H9 (cell line): ENCODE results near the gene GSG1L. TPM values are rescaled to one million over a fixed set of nuclear protein-coding genes. Genes with fewer than 3 reads are reported as not detected.

Experiments used
- DNase-seq: peaks from one replicate; pipeline ENCODE4 v3.0.0-alpha.2; 2017
- H2AFZ ChIP-seq: one replicate; pipeline ENCODE4 v1.6.1; 2013; ENCODE audit warnings: mild to moderate bottlenecking, low read length, control low read depth, moderate library complexity
- H2AK5ac ChIP-seq: 2 replicates; pipeline ENCODE4 v1.6.1; 2013; ENCODE audit warnings: low read length, control low read depth, mixed read lengths; ENCODE audit not compliant: insufficient read length
- H2BK120ac ChIP-seq: one replicate; pipeline ENCODE4 v1.6.1; 2013; ENCODE audit warnings: low read depth, mild to moderate bottlenecking, low read length, control low read depth, inconsistent platforms; ENCODE audit not compliant: poor library complexity, severe bottlenecking
- H2BK12ac ChIP-seq: 2 replicates; pipeline ENCODE4 v1.6.1; 2013; ENCODE audit warnings: low read length, control low read depth, mixed read lengths, low read depth; ENCODE audit not compliant: insufficient read length
- H2BK15ac ChIP-seq: 2 replicates; pipeline ENCODE4 v1.6.1; 2013; ENCODE audit warnings: low read depth, low read length, control low read depth
- H2BK20ac ChIP-seq: one replicate; pipeline ENCODE4 v1.6.1; 2013; ENCODE audit warnings: low read depth, mild to moderate bottlenecking, low read length, control low read depth, inconsistent platforms; ENCODE audit not compliant: poor library complexity, severe bottlenecking
- H2BK5ac ChIP-seq: 2 replicates; pipeline ENCODE4 v1.6.1; 2013; ENCODE audit warnings: low read length, control low read depth, mixed read lengths; ENCODE audit not compliant: insufficient read length
- H3K14ac ChIP-seq: 2 replicates; pipeline ENCODE4 v1.6.1; 2013; ENCODE audit warnings: low read length, control low read depth; ENCODE audit not compliant: insufficient read depth
- H3K18ac ChIP-seq: 2 replicates; pipeline ENCODE4 v1.6.1; 2013; ENCODE audit warnings: low read depth, mild to moderate bottlenecking, mixed read lengths, low read length, control low read depth; ENCODE audit not compliant: insufficient read length
- H3K23ac ChIP-seq: 2 replicates; pipeline ENCODE4 v1.6.1; 2013; ENCODE audit warnings: low read length, control low read depth, mixed read lengths, low read depth; ENCODE audit not compliant: insufficient read length
- H3K23me2 ChIP-seq: 2 replicates; pipeline ENCODE4 v1.6.1; 2013; ENCODE audit warnings: low read depth, mild to moderate bottlenecking, mixed read lengths, low read length, control low read depth; ENCODE audit not compliant: insufficient read length, poor library complexity, severe bottlenecking
- H3K27ac ChIP-seq: 2 replicates; pipeline ENCODE4 v1.5.1; 2013; ENCODE audit warnings: low read length, control low read depth, mixed read lengths, low read depth; ENCODE audit not compliant: insufficient read length
- H3K27me3 ChIP-seq: 2 replicates; pipeline ENCODE4 v1.6.1; 2013; ENCODE audit warnings: low read length, control low read depth, inconsistent platforms; ENCODE audit not compliant: insufficient read depth
- H3K4ac ChIP-seq: 2 replicates; pipeline ENCODE4 v1.6.1; 2013; ENCODE audit warnings: low read depth, mild to moderate bottlenecking, control low read depth, inconsistent platforms, low read length, moderate library complexity
- H3K4me1 ChIP-seq: 2 replicates; pipeline ENCODE4 v1.6.1; 2013; ENCODE audit warnings: low read length, control low read depth, inconsistent platforms; ENCODE audit not compliant: insufficient read depth
- H3K4me2 ChIP-seq: 2 replicates; pipeline ENCODE4 v1.6.1; 2013; ENCODE audit warnings: low read length, control low read depth, mixed read lengths; ENCODE audit not compliant: insufficient read length, insufficient read depth
- H3K56ac ChIP-seq: 2 replicates; pipeline ENCODE4 v1.6.1; 2013; ENCODE audit warnings: low read depth, mild to moderate bottlenecking, mixed read lengths, low read length, control low read depth; ENCODE audit not compliant: insufficient read length
- H3K79me1 ChIP-seq: 2 replicates; pipeline ENCODE4 v1.6.1; 2013; ENCODE audit warnings: low read depth, mild to moderate bottlenecking, moderate library complexity, low read length, control low read depth, inconsistent platforms; ENCODE audit not compliant: insufficient read depth, poor library complexity, severe bottlenecking
- H3K79me2 ChIP-seq: 2 replicates; pipeline ENCODE4 v1.6.1; 2013; ENCODE audit warnings: low read length, control low read depth, inconsistent platforms; ENCODE audit not compliant: insufficient read depth
- H3K9ac ChIP-seq: 2 replicates; pipeline ENCODE4 v1.6.1; 2013; ENCODE audit warnings: low read length, control low read depth, mixed read lengths; ENCODE audit not compliant: insufficient read length; ENCODE audit errors: extremely low read depth
- H3K9me3 ChIP-seq: one replicate; pipeline ENCODE4 v1.6.1; 2013; ENCODE audit warnings: low read depth, low read length, inconsistent platforms; ENCODE audit not compliant: control insufficient read depth
- H3T11ph ChIP-seq: one replicate; pipeline ENCODE4 v1.6.1; 2013; ENCODE audit warnings: mild to moderate bottlenecking, low read length, control low read depth, inconsistent platforms
- H4K20me1 ChIP-seq: one replicate; pipeline ENCODE4 v1.6.1; 2013; ENCODE audit not compliant: control insufficient read depth, insufficient read length, insufficient read depth
- H4K5ac ChIP-seq: 2 replicates; pipeline ENCODE4 v1.6.1; 2013; ENCODE audit warnings: low read depth, mild to moderate bottlenecking, mixed read lengths, low read length, control low read depth; ENCODE audit not compliant: insufficient read length
- H4K8ac ChIP-seq: replicated peaks from 2 replicates; pipeline ENCODE4 v1.6.1; 2013; ENCODE audit warnings: low read length, control low read depth, mixed read lengths, low read depth; ENCODE audit not compliant: insufficient read length
- H4K91ac ChIP-seq: 2 replicates; pipeline ENCODE4 v1.6.1; 2013; ENCODE audit warnings: low read depth, mild to moderate bottlenecking, moderate library complexity, mixed read lengths, low read length, control low read depth; ENCODE audit not compliant: insufficient read length
- H3K27ac Mint-ChIP-seq, 3 experiments: 2 replicates in 2 of 3; 3 replicates in 1 of 3; pipeline ENCODE4 v1.8.0; 2020 to 2021; ENCODE audit warnings: mixed read lengths in 3 of 3, mild to moderate bottlenecking in 1 of 3, moderate library complexity in 1 of 3
- H3K27me3 Mint-ChIP-seq: 2 replicates; pipeline ENCODE4 v1.8.0; 2021; ENCODE audit warnings: low read depth, mild to moderate bottlenecking, moderate library complexity, mixed read lengths
- H3K36me3 Mint-ChIP-seq, 3 experiments: 2 replicates in 2 of 3; 3 replicates in 1 of 3; pipeline ENCODE4 v1.8.0; 2020 to 2021; ENCODE audit warnings: low read depth in 3 of 3, mixed read lengths in 3 of 3; ENCODE audit not compliant: insufficient read depth in 1 of 3
- H3K4me1 Mint-ChIP-seq, 2 experiments: 2 replicates each; pipeline ENCODE4 v1.8.0; 2020; ENCODE audit warnings: mixed read lengths in 2 of 2
- H3K4me3 Mint-ChIP-seq, 2 experiments: 2 replicates in 1 of 2; 3 replicates in 1 of 2; pipeline ENCODE4 v1.8.0; 2020 to 2021; ENCODE audit warnings: mild to moderate bottlenecking in 2 of 2, mixed read lengths in 2 of 2, moderate library complexity in 1 of 2
- H3K9me3 Mint-ChIP-seq, 2 experiments: 2 replicates in 1 of 2; 3 replicates in 1 of 2; pipeline ENCODE4 v1.8.0; 2020; ENCODE audit warnings: mild to moderate bottlenecking in 2 of 2, mixed read lengths in 2 of 2, moderate library complexity in 1 of 2
- CTCF ChIP-seq: fragments of 200-600 bp; sonication (generic); conservative IDR thresholded peaks from 3 replicates; pipeline ENCODE4 v1.8.0; 2021; ENCODE audit warnings: antibody characterized with exemption, mild to moderate bottlenecking
- WGBS: extraction: QIAGEN DNeasy Blood & Tissue Kit; methylation state at CpG from one replicate; pipeline ENCODE4 v1.1.7; 2013; ENCODE audit warnings: missing lambda C conversion rate, low lambda C conversion rate, mixed read lengths; ENCODE audit not compliant: insufficient read length; ENCODE audit errors: extremely low coverage; 5-methylcytosine and 5-hydroxymethylcytosine counted together
- total RNA-seq: library from RNA; stranded (reverse); gene quantifications from 2 replicates; pipeline ENCODE4 v1.2.1, GENCODE V29; 2021

The GSG1L gene
- total RNA-seq, 1 experiment from 2014 or later, result 0.35 TPM

- Histone ChIP-seq H3K56ac (no peak overlapping the region), H2BK5ac (no peak overlapping the region), H4K5ac (no peak overlapping the region), H3K4me2 (no peak overlapping the region), H2BK12ac (no peak overlapping the region), H3K23ac (no peak overlapping the region), H3T11ph (no peak overlapping the region), H3K27me3 (no peaks in the 10 kb centered on the region), H3K9me3 (no peaks in the 10 kb centered on the region), H2AK5ac (no peak overlapping the region), H3K27ac (no peak overlapping the region), H3K79me1 (no peaks in the 10 kb centered on the region), H4K91ac (no peak overlapping the region), H3K4ac (no peak overlapping the region), H2BK20ac (no peak overlapping the region), H3K9ac (no peak overlapping the region), H3K18ac (no peak overlapping the region), H4K8ac (no peak overlapping the region), H3K79me2 (no peaks in the 10 kb centered on the region), H2BK120ac (no peak overlapping the region), H3K23me2 (no peaks in the 10 kb centered on the region), H2BK15ac (no peak overlapping the region), H2AFZ (no peak overlapping the region), H3K14ac (no peak overlapping the region), H4K20me1 (no peaks in the 10 kb centered on the region), H3K4me1 (no peaks in the 10 kb centered on the region)
- peaks cover 16% of the 10 kb centered on the region for H3K27me3 Mint-ChIP-seq
- no CpG with 5 or more reads among the region's 4 CpGs for WGBS
- no peak for TF ChIP-seq CTCF
- H3K4me1 Mint-ChIP-seq, result peaks cover 11 to 25% of the 10 kb centered on the region in 2 experiments
- no peaks in the 10 kb centered on the region; a peak in 2 of 5 replicates for H3K9me3 Mint-ChIP-seq
- DNase-seq, result no peak
- no peak overlapping the region; a peak in 1 of 7 replicates for H3K27ac Mint-ChIP-seq
- no peaks in the 10 kb centered on the region for H3K36me3 Mint-ChIP-seq
- H3K4me3 Mint-ChIP-seq, result no peak overlapping the region
Measured at GRCh38 chr16:27924411-27925118, 138.9 kb downstream of the GSG1L start.
